NB4 (cell line): Measurements from ENCODE around the gene GLP1R.

ENCODE experiments used
- CTCF ChIP-seq: IDR thresholded peaks from one replicate; pipeline ENCODE4 v1.5.1; 2012; ENCODE audit warnings: low read depth, low read length
- MAX ChIP-seq: IDR thresholded peaks from 2 replicates; pipeline ENCODE4 v1.6.1; 2011; ENCODE audit warnings: low read depth, low read length
- MYC ChIP-seq: IDR thresholded peaks from 2 replicates; pipeline ENCODE4 v1.6.1; 2011; ENCODE audit warnings: low read depth, low read length
- POLR2A ChIP-seq: IDR thresholded peaks from 2 replicates; pipeline ENCODE4 v1.6.1; 2011; ENCODE audit warnings: mild to moderate bottlenecking; ENCODE audit not compliant: insufficient read length; ENCODE audit errors: extremely low read depth

DNA sequence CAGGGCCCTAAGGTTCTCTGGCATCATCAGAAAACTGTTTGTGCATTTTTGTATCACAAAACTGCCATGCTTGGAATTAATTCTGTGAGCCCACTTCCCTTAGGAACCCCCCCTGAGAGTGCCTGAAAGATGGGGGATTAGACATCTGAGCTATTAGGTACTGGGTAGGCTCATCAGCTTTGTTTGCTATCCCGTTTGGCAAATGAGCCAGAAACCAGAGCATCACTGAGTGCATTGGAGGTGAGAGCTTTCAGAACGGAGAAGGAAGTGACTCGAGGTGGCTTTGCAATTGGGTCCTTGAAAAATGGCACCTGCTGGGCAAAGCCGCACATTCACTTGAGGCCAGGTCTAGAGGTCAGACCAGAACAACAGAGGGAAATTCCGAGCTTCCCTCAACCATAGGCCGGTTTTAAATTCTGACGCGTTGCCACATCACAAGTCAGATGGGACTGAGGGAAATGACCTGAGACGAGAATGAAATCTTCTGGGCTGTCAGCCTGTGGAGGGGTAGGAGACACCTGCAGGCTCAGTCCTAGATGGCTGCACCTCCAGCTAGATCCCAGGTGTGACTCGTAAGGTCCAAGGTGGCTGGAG, 8.4 kb upstream of the GLP1R start:
- TF ChIP-seq POLR2A (no peak), MYC (no peak), CTCF (no peak), MAX (no peak)
